Right lobe of liver (tissue), 4 donors: ENCODE measurements around the gene ITPR1.

Experiments
- CTCF ChIP-seq, 4 donors: fragments of 200-600 bp in 3 of 4; fragments of 450-650 bp in 1 of 4; IDR thresholded peaks; one replicate each; pipeline versions ENCODE4 v1.5.1 to v1.8.0; 2016 to 2022; ENCODE audit warnings: antibody characterized with exemption in 4 of 4, mild to moderate bottlenecking in 2 of 4
- POLR2A ChIP-seq: fragments of 450-650 bp; IDR thresholded peaks from one replicate; pipeline ENCODE4 v1.6.1; 2017; ENCODE audit warnings: antibody characterized with exemption, mild to moderate bottlenecking
- donor health status: DM: no; HTN: no; CAD: no.
- donor health status: DM: no; HTN: no; CAD: no.
- donor health status: DM: no; HTN: yes; CAD: no.

- TF ChIP-seq CTCF (IDR thresholded peaks at IDR 0.05) (no peak), POLR2A (no peak)
Observed at GRCh38 chr3:4491855-4492207, 1.3 kb upstream of the ITPR1 start.
